ENCODE results near the gene KCNJ10. TPM values are rescaled to one million over a fixed set of nuclear protein-coding genes. Genes with fewer than 3 reads are reported as not detected.

KCNJ10 gene
- total and polyA plus RNA-seq, 2 of the 13 experiments (the other 11 are each of a cell fraction or from before 2014, with no cell fraction given): 4.4 to 10.3 TPM

GRCh38 chr1:160031365-160032164, 38.4 kb downstream of the KCNJ10 start, which contains the start of gene PIGM (continued):
- TF ChIP-seq ZNF615 (CRISPR knock-in tag; IDR thresholded peaks at IDR 0.05; ENCODE audit: borderline replicate concordance) (no peak), NR2C2 (CRISPR knock-in tag; IDR thresholded peaks at IDR 0.05; ENCODE audit: borderline replicate concordance) (peak; percentile 50; the same call in 1 of the 2 replicates), ZNF432 (CRISPR knock-in tag; IDR thresholded peaks at IDR 0.05; ENCODE audit: borderline replicate concordance) (no peak), ZBTB7A (CRISPR knock-in tag; IDR thresholded peaks at IDR 0.05) (no peak), ZKSCAN8 (CRISPR knock-in tag; IDR thresholded peaks at IDR 0.05; ENCODE audit: borderline replicate concordance) (no peak)

DNA sequence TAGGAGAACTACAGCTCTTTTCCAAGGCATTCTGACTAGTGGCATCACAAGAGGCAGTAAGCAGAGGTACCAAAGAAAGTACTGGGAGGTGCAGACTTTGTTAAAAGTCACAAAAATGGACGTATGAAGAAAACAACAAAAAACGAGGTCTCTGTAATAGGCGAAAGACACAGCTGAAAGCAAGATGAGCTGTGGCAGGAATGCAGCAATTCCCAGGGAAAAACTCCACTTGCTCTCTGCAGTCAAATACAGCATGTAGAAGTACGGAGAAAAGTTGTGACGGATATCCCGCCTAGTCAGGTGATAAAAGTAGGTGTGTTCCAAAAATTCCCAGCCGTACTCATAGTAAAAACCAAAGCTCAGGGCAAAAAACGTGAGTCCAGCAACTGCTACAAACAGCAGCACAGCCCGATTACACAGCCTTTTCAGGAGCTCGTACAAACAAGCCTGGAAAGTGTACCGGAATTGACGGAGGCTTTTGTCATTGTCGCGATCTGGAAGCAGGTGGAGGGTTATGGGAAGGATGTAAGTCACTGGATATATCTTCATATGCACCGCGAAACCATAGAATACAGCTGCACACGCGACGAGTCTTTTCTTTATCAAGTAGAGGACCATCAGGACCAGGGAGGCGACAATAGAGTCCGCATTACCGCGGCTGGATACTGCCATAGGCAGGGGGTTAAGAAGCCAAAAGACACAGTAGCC, 39.1 kb downstream of the KCNJ10 start:
- FAIRE-seq (peak; percentile 15), ATAC-seq (peak; percentile 56)
- TF ChIP-seq FOXO4 (CRISPR knock-in tag; conservative IDR thresholded peaks at IDR 0.05) (no peak), DDIT3 (CRISPR knock-in tag; IDR thresholded peaks at IDR 0.05) (no peak), POLR2A (IDR thresholded peaks at IDR 0.05; ENCODE audit: insufficient read depth in 1 of 2, low read depth in 2 of 2, low read length in 2 of 2) (no peak; a peak in 1 of 4 replicates), PHF5A (CRISPR knock-in tag; IDR thresholded peaks at IDR 0.05; ENCODE audit: low read depth, unreplicated experiment) (no peak), RBM39 (IDR thresholded peaks at IDR 0.05; ENCODE audit: low read depth, low read length, poor library complexity, severe bottlenecking) (no peak), EZH2 (conservative IDR thresholded peaks at IDR 0.05; ENCODE audit: low read depth, low read length) (no peak), ASH2L (IDR thresholded peaks at IDR 0.05; ENCODE audit: insufficient read length, low read depth, low read length) (peak; percentile 17), SSRP1 (CRISPR knock-in tag; IDR thresholded peaks at IDR 0.05) (peak; percentile 32; the same call in 1 of the 2 replicates), ZBTB43 (CRISPR knock-in tag; conservative IDR thresholded peaks at IDR 0.05) (no peak), PHB2 (IDR thresholded peaks at IDR 0.05; ENCODE audit: partially characterized antibody) (no peak), MAX (IDR thresholded peaks at IDR 0.05) (0 out of 2 replicates have a peak, but pooled peaks have one; percentile 20), ZSCAN20 (CRISPR knock-in tag; IDR thresholded peaks at IDR 0.05; ENCODE audit: borderline replicate concordance) (no peak), MTF2 (CRISPR knock-in tag; IDR thresholded peaks at IDR 0.05; ENCODE audit: borderline replicate concordance) (peak; percentile 53; the same call in 1 of the 2 replicates), ZSCAN31 (CRISPR knock-in tag; IDR thresholded peaks at IDR 0.05; ENCODE audit: low read depth) (peak; percentile 5; the same call in 1 of the 2 replicates)

More for the DNA sequence above, 39.1 kb downstream of the KCNJ10 start:
- no peak for DNase-seq (ENCODE audit: low spot score)
- peak overlapping the region; percentile 66 to 92 (median 84) for H3K4me3 ChIP-seq (replicated peaks in 1 of 3; ENCODE audit: insufficient read depth in 1 of 3, low read depth in 2 of 3, low read length in 3 of 3)
- POLR2A ChIA-PET: interaction anchor here (0.9 to 1.7 kb wide), 4 partner anchors 16 to 254 kb away, joined by 3 to 8 read pairs (median 5); partner anchors contain the start of genes KCNJ10 and PEX19
- H2AFZ ChIP-seq (ENCODE audit: low read length): no peak overlapping the region
- H3K27me3 ChIP-seq (ENCODE audit: control insufficient read depth in 1 of 2, insufficient read depth in 2 of 2, low read length in 2 of 2): no peaks in the 10 kb centered on the region; a peak in 1 of 5 replicates
- no peaks in the 10 kb centered on the region for H3K36me3 ChIP-seq (replicated peaks in 1 of 2; ENCODE audit: control insufficient read depth in 1 of 2, insufficient read depth in 2 of 2, low read length in 2 of 2)
- no peaks in the 10 kb centered on the region for H4K20me1 ChIP-seq (ENCODE audit: insufficient read depth, low read length)
- intact Hi-C loops (cut with micrococcal nuclease; ENCODE audit: unreplicated experiment): no loop called here
- H3K79me2 ChIP-seq (ENCODE audit: insufficient read depth, low read length): peaks cover 21% of the 10 kb centered on the region
- BruUV-seq (replicated peaks): no TSS peak
- H3K27ac ChIP-seq (ENCODE audit: extremely low read length, insufficient read depth, low read length): peak overlapping the region; percentile 76
- CTCF ChIA-PET (ENCODE audit: low intra/inter-chr PET ratio, low total read pairs): no interaction called here
- peak overlapping the region; percentile 97 for H3K4me2 ChIP-seq (ENCODE audit: low read depth, low read length)
- peak overlapping the region; percentile 76 for H3K9ac ChIP-seq (ENCODE audit: insufficient read depth, low read depth, low read length)
- in situ Hi-C loops (cut with HindIII; ENCODE audit: extremely low pct_ligation_motif_present, low pct_unique_long_range_greater_than_20kb): no loop called here
- no peaks in the 10 kb centered on the region for H3K9me3 ChIP-seq (ENCODE audit: low read length)
- peaks cover 28% of the 10 kb centered on the region for H3K4me1 ChIP-seq (ENCODE audit: insufficient read depth, low read length)
- WGBS (ENCODE audit: low lambda C conversion rate): 1% methylated on average over 19 of the region's 23 CpGs

All from HepG2 (cell line).